H54 (cell line): ENCODE results near the gene MEI1.
"Not testable (repeated sequence)": the region's sequence is repeated elsewhere in the genome, so short reads cannot be mapped to it uniquely, and the experiment has no call there.

Source experiments
- DNase-seq: peaks from one replicate; pipeline ENCODE4 v3.0.0; 2011; ENCODE audit warnings: low spot score, mixed read lengths; ENCODE audit not compliant: insufficient read length
- FAIRE-seq: peaks from 3 replicates; lab custom pipeline; 2011; peaks lifted over from hg19 to GRCh38; lab: Jason Lieb, UNC
- POLR2A ChIP-seq: IDR thresholded peaks from 2 replicates; pipeline ENCODE4 v1.6.1; 2011; ENCODE audit warnings: low read depth, mild to moderate bottlenecking, low read length

The MEI1 gene

GRCh38 chr22:41668971-41669911 lies 30.1 kb upstream of the MEI1 start:
- DNase-seq (peak; percentile 15), FAIRE-seq (no peak)
- TF ChIP-seq POLR2A = no peak

- not testable (repeated sequence) for FAIRE-seq
These were observed 27.2 kb upstream of the MEI1 start for GRCh38 chr22:41672096-41672495.

GRCh38 chr22:41672780-41673509 lies 26.4 kb upstream of the MEI1 start:
- no peak for TF ChIP-seq POLR2A
- FAIRE-seq = no peak
- DNase-seq = no peak

More at GRCh38 chr22:41672096-41672495, 27.2 kb upstream of the MEI1 start:
- not testable (repeated sequence) for DNase-seq

- TF ChIP-seq POLR2A = no peak
- FAIRE-seq (no peak), DNase-seq (no peak)
These were observed 24.4 kb upstream of the MEI1 start for GRCh38 chr22:41674846-41675340.

GRCh38 chr22:41676134-41676533 lies 23.2 kb upstream of the MEI1 start:
- FAIRE-seq (no peak), DNase-seq (no peak)
- TF ChIP-seq POLR2A = no peak

GRCh38 chr22:41681616-41682015 lies 17.7 kb upstream of the MEI1 start:
- no peak for TF ChIP-seq POLR2A
- no peak for DNase-seq
- FAIRE-seq = no peak

GRCh38 chr22:41682033-41682807 lies 17.1 kb upstream of the MEI1 start:
- DNase-seq (no peak), FAIRE-seq (no peak)
- TF ChIP-seq POLR2A = no peak

- no peak for TF ChIP-seq POLR2A
- no peak for FAIRE-seq
These were observed 16.3 kb upstream of the MEI1 start for GRCh38 chr22:41683052-41683451.

GRCh38 chr22:41683616-41684015 lies 15.7 kb upstream of the MEI1 start:
- FAIRE-seq = no peak

More at GRCh38 chr22:41683052-41683451, 16.3 kb upstream of the MEI1 start:
- DNase-seq = no peak

GRCh38 chr22:41684194-41684593 lies 15.1 kb upstream of the MEI1 start:
- no peak for FAIRE-seq
- no peak for TF ChIP-seq POLR2A
- no peak for DNase-seq

More at GRCh38 chr22:41683616-41684015, 15.7 kb upstream of the MEI1 start:
- DNase-seq = no peak
- TF ChIP-seq POLR2A = no peak

- FAIRE-seq, DNase-seq: not testable (repeated sequence)
These were observed 12.4 kb upstream of the MEI1 start for GRCh38 chr22:41686890-41687289.

- no peak for TF ChIP-seq POLR2A
- DNase-seq = no peak
- no peak for FAIRE-seq
These were observed 11.4 kb upstream of the MEI1 start for GRCh38 chr22:41687901-41688364.

- no peak for FAIRE-seq
- DNase-seq = peak; percentile 69
- peak; percentile 78 for TF ChIP-seq POLR2A
These were observed 10.7 kb upstream of the MEI1 start, which contains the start of gene SNU13 for GRCh38 chr22:41688365-41689211. Gene SNU13, minus strand, starts transcription at chr22:41688867. Its CDS starts 71 bp downstream, at chr22:41688796.
